Tibial artery (tissue), 4 donors: ENCODE measurements around the gene LCN12.

Experiments used
- DNase-seq, 2 donors: peaks; one replicate each; pipeline ENCODE4 v3.0.0-alpha.2; 2019
- H3K27ac ChIP-seq, 2 donors: fragments of 200-600 bp; sonication (generic) in 1 of 2; 1 replicate in 1 of 2; 2 replicates in 1 of 2; pipeline ENCODE4 v1.5.1; 2018 to 2019; ENCODE audit warnings: mild to moderate bottlenecking in 1 of 2
- H3K27me3 ChIP-seq, 2 donors: fragments of 200-600 bp; sonication (generic) in 1 of 2; one replicate each; pipeline versions ENCODE4 v1.5.1 to v1.6.0; 2016 to 2019
- H3K36me3 ChIP-seq, 3 donors: fragments of 200-600 bp; sonication (generic) in 2 of 3; one replicate each; pipeline ENCODE4 v1.5.1; 2016 to 2019; ENCODE audit warnings: mild to moderate bottlenecking in 2 of 3
- H3K4me1 ChIP-seq, 4 donors: fragments of 200-600 bp; sonication (generic) in 2 of 4; 1 replicate in 3 of 4; 2 replicates in 1 of 4; pipeline ENCODE4 v1.5.1; 2016 to 2019
- H3K4me3 ChIP-seq, 2 donors: fragments of 200-600 bp; sonication (generic) in 1 of 2; 1 replicate in 1 of 2; 2 replicates in 1 of 2; pipeline ENCODE4 v1.5.1; 2018 to 2019; ENCODE audit warnings: mild to moderate bottlenecking in 2 of 2
- H3K9me3 ChIP-seq, 3 donors: fragments of 200-600 bp; sonication (generic) in 1 of 3; one replicate each; pipeline ENCODE4 v1.5.1; 2016 to 2019
- CTCF ChIP-seq, 2 experiments: fragments of 200-600 bp in 1 of 2; fragments of 450-650 bp in 1 of 2; IDR thresholded peaks; one replicate each; pipeline ENCODE4 v1.5.1; 2017 to 2019; ENCODE audit warnings: antibody characterized with exemption in 2 of 2, mild to moderate bottlenecking in 1 of 2, moderate library complexity in 1 of 2
- intact Hi-C: fragments of 100-400 bp; cut with DNase I; formaldehyde crosslinking; loops from one replicate; pipeline ENCODE4 v1.15.0; 2023; ENCODE audit warnings: low total_unique reads

Gene LCN12

GRCh38 chr9:136985853-136986252 is 33.8 kb downstream of the LCN12 start:
- no peaks in the 10 kb centered on the region for H3K9me3 ChIP-seq
- H3K4me1 ChIP-seq: peaks cover 0 to 8% (median 2%) of the 10 kb centered on the region in 4 donors
- intact Hi-C loops: loop anchor here (5.0 kb wide), 1 partner anchor 34 kb away; the partner anchor contains the start of gene LCN12
- no peak overlapping the region for H3K27ac ChIP-seq
- DNase-seq: no peak
- no peak for TF ChIP-seq CTCF (IDR thresholded peaks at IDR 0.05)
- no peaks in the 10 kb centered on the region for H3K36me3 ChIP-seq
- H3K4me3 ChIP-seq: no peak overlapping the region
- H3K27me3 ChIP-seq: peaks cover 0 to 59% of the 10 kb centered on the region in 2 donors

- Histone ChIP-seq H3K4me1 (peaks cover 0 to 19% (median 10%) of the 10 kb centered on the region in 4 donors), H3K4me3 (no peak overlapping the region), H3K9me3 (no peaks in the 10 kb centered on the region), H3K27me3 (peaks cover 0 to 29% of the 10 kb centered on the region in 2 donors), H3K27ac (no peak overlapping the region), H3K36me3 (no peaks in the 10 kb centered on the region)
- no peak for DNase-seq
- intact Hi-C loops: loop anchor here (5.0 kb wide), 1 partner anchor 37 kb away; the partner anchor contains the start of gene LCN12
- TF ChIP-seq CTCF (IDR thresholded peaks at IDR 0.05): no peak
These were observed 36.8 kb downstream of the LCN12 start for GRCh38 chr9:136988872-136989271.

GRCh38 chr9:136990242-136990911 is 38.3 kb downstream of the LCN12 start:
- Histone ChIP-seq H3K9me3 (no peaks in the 10 kb centered on the region), H3K4me3 (no peak overlapping the region), H3K36me3 (no peaks in the 10 kb centered on the region), H3K27ac (no peak overlapping the region), H3K27me3 (peaks cover 0 to 23% of the 10 kb centered on the region in 2 donors), H3K4me1 (peaks cover 0 to 19% (median 14%) of the 10 kb centered on the region in 4 donors)
- TF ChIP-seq CTCF (IDR thresholded peaks at IDR 0.05): no peak
- DNase-seq: no peak
- intact Hi-C loops: no loop called here

GRCh38 chr9:136991993-136992818 is 40.1 kb downstream of the LCN12 start, which contains the start of gene PAXX:
PAXX (plus strand) TSS chr9:136992422; CDS start chr9:136992444, 22 bp downstream.
- Histone ChIP-seq H3K4me3 (peak within 1 kb of the TSS; percentile 76 to 86), H3K36me3 (no peaks in the 10 kb centered on the region), H3K4me1 (peaks cover 0 to 34% (median 27%) of the 10 kb centered on the region in 4 donors), H3K27ac (peak within 1 kb of the TSS; percentile 74 to 81), H3K27me3 (peaks cover 0 to 25% of the 10 kb centered on the region in 2 donors), H3K9me3 (no peaks in the 10 kb centered on the region)
- no peak for TF ChIP-seq CTCF (IDR thresholded peaks at IDR 0.05)
- intact Hi-C loops: no loop called here
- peak; percentile 86 to 94 for DNase-seq

GRCh38 chr9:136992819-136993369 is 40.8 kb downstream of the LCN12 start:
- intact Hi-C loops: no loop called here
- Histone ChIP-seq H3K4me3 (peak overlapping the region; percentile 76 to 86), H3K9me3 (no peaks in the 10 kb centered on the region), H3K4me1 (peaks cover 0 to 34% (median 27%) of the 10 kb centered on the region in 4 donors), H3K36me3 (no peaks in the 10 kb centered on the region), H3K27ac (peak overlapping the region; percentile 74 to 81), H3K27me3 (peaks cover 0 to 31% of the 10 kb centered on the region in 2 donors)
- no peak for DNase-seq
- TF ChIP-seq CTCF (IDR thresholded peaks at IDR 0.05): no peak
